ENCODE results near the gene FRMPD4. TPM values are rescaled to one million over a fixed set of nuclear protein-coding genes. Genes with fewer than 3 reads are reported as not detected.

Gene FRMPD4
- total RNA-seq, 1 donor from 2014 or later: 0.83 TPM

DNA sequence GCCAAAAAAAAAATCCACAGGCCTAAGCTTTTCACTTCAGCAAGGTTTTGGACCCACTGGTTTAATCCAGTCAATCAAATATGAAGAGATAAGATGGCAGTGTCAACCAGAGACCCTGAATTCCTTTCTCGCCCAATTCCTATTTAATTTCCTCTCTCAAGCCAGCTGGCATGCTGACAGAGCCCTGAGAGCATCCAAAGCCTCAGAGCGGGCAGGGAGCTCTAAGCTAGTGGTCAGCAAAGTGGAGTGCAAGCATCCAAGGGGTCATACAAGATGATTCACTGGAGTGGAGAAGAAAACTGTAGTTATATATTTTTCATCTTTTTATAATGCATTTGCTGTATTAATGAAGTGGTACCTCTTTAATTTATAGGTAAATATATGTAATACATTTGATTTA, 615.1 kb downstream of the FRMPD4 start:
- no peak for DNase-seq (ENCODE audit: low spot score)

DNA sequence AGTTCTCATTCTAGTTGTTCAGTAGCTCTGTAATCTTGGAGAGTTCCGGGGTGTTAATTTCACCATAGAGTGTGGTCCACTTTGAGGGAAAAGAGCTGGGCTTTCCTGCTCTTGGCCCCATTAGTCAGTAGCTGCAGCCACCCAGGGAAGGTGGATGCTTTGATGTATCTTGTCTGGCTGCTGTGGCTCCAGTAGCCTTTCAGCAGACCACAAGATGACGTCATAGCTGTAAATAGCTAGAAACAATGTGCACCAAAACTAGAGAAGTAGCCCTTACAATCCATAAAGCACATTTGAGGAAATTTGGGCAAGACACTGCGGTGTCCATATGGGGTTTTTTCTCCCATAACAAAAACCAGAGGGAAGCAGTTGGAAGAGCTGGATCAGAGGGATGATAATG, 620.0 kb downstream of the FRMPD4 start:
- no peak for DNase-seq (ENCODE audit: low spot score)

DNA sequence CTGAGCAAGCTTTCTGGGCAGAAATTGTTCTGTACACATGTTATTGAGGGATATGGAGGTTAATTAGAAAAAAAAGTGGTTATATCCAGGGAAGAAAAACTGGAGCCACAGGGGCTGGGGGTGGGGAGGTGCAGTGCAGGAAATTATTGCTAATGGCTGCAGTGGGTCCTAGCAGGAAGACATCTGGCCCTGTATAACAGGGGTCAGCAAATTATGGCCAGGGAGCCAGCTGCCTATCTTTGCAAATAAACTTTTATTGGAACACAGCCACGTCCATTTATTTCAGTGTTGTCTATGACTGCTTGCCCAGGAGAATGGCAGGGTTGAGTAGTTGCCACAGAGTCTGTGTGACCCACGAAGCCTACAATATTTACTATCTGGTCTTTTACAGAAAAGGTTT, 629.6 kb downstream of the FRMPD4 start:
- DNase-seq (ENCODE audit: low spot score): no peak

DNA sequence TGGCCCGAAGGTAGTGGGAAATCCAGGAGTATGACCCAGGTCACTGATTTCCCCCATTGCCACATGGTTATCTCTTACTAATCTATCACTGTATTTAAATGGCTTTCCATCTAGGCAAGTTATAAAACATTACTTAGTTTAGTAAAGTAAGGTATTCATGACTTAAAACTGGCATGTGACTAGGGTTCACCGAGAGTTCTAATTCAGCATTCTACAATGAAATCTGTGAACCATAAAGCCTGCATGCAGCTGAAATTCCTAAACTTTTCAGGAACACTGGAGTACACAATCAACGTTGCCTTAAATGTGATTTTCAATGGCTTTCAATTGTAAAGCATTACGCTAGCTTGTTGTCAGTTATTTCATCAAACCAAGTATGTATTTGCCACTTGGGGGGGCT, 630.2 kb downstream of the FRMPD4 start:
- DNase-seq (ENCODE audit: low spot score): no peak

DNA sequence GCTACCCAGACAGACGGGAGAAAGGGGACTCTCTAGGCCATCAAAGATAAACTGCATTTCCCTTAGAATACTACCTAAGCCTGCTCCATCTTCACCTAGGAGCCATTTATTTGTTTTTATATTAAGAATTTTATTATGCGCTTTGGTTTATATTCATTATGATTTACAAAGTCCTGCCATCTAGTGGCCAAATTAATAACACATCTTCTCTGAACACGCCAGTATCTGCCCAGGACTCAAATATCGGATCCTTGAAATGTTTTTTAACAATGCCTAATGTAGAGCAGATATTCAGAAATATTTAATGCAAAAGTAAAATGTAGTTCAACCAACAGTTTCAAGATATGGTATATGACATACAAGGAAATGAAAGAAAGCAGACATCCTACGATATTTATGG, 632.2 kb downstream of the FRMPD4 start:
- DNase-seq (ENCODE audit: low spot score): no peak

DNA sequence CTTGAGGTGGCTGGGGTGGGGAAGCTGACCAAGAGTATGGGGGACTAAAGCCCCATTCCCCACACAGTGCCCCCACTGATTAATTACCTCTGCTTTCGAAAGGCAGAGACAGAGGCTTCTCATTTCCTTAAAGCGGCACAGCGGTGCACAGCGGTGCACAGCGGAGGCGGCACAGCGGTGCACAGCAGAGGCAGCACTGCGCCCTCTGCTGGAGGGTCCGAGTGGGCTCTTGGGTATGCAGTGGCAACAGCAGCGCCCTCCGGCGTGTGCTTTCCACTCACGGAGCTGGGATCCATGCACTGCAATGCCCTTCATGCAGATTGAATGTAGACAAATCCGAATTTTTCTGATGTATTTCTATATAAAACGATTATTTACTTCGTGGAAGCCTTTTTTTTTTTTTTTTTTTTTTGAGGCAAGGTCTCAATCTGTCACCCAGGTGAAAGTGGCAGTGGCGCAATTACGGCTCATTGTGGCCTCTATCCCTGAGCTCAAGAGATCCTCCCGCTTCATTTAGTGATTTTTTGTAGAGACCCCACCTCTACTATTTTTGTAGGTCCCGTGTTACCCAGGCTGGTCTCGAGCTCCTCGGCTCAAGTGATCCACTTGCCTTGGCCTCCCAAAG, 633.3 kb downstream of the FRMPD4 start:
- no peak for DNase-seq (ENCODE audit: low spot score)
